GM15510 (cell line): ENCODE measurements around the gene CHMP4B.

Source experiments
- POLR2A ChIP-seq: IDR thresholded peaks from 3 replicates; pipeline ENCODE4 v1.6.1; 2011; ENCODE audit warnings: borderline replicate concordance; ENCODE audit not compliant: insufficient read length; ENCODE audit errors: extremely low read depth

Gene CHMP4B

GRCh38 chr20:33853507-33853813 lies 42.3 kb downstream of the CHMP4B start:
- no peak for TF ChIP-seq POLR2A

GRCh38 chr20:33857722-33858563 lies 46.8 kb downstream of the CHMP4B start:
- no peak for TF ChIP-seq POLR2A

- no peak for TF ChIP-seq POLR2A
These were observed 47.5 kb downstream of the CHMP4B start for GRCh38 chr20:33858666-33859065.

- no peak for TF ChIP-seq POLR2A
These were observed 48.1 kb downstream of the CHMP4B start for GRCh38 chr20:33859157-33859695.

- no peak for TF ChIP-seq POLR2A
These were observed 48.6 kb downstream of the CHMP4B start for GRCh38 chr20:33859751-33860150.

GRCh38 chr20:33861458-33861857 lies 50.3 kb downstream of the CHMP4B start:
- no peak for TF ChIP-seq POLR2A

GRCh38 chr20:33862709-33863403 lies 51.7 kb downstream of the CHMP4B start:
- no peak for TF ChIP-seq POLR2A

GRCh38 chr20:33863440-33864323 lies 52.5 kb downstream of the CHMP4B start:
- no peak for TF ChIP-seq POLR2A

GRCh38 chr20:33864324-33864963 lies 53.3 kb downstream of the CHMP4B start:
- no peak for TF ChIP-seq POLR2A

- TF ChIP-seq POLR2A: no peak
These were observed 54.7 kb downstream of the CHMP4B start for GRCh38 chr20:33865761-33866370.

- no peak for TF ChIP-seq POLR2A
These were observed 55.4 kb downstream of the CHMP4B start for GRCh38 chr20:33866398-33867100.

- TF ChIP-seq POLR2A: no peak
These were observed 56.9 kb downstream of the CHMP4B start for GRCh38 chr20:33868042-33868441.

GRCh38 chr20:33868595-33868994 lies 57.4 kb downstream of the CHMP4B start:
- no peak for TF ChIP-seq POLR2A
